HCT116 (cell line): Measurements from ENCODE around the gene CBLB. TPM values are rescaled to one million over a fixed set of nuclear protein-coding genes. Genes with fewer than 3 reads are reported as not detected.

ENCODE experiments used
- ATAC-seq: fragments of 200-7000 bp; cut with Tn5 transposase; 2 replicates; pipeline ENCODE4 v1.9.1; 2020; ENCODE audit warnings: mild to moderate bottlenecking, moderate library complexity
- BruUV-seq: library from RNA; stranded (reverse); fragments of 400-500 nt; replicated peaks from 2 replicates; lab custom pipeline; 2021; lab: Mats Ljungman, UMichigan
- CTCF ChIA-PET: fragments of 300-600 bp; sonication (Branson Sonifier 250); formaldehyde crosslinking; loops from one replicate; lab custom pipeline; 2021; ENCODE audit warnings: antibody characterized with exemption; lab: Charles Lee
- POLR2A ChIA-PET: fragments of 300-600, 350-600 bp; sonication (Branson Sonifier 250); formaldehyde crosslinking; loops from one replicate; lab custom pipeline; 2021; ENCODE audit warnings: antibody characterized with exemption; lab: Charles Lee
- RAD21 ChIA-PET, 2 experiments: fragments of 300-600 bp; sonication (Branson Sonifier 250); formaldehyde crosslinking; loops; one replicate each; lab custom pipeline; 2023; ENCODE audit warnings: low total read pairs in 2 of 2; ENCODE audit not compliant: uncharacterized antibody in 2 of 2, unreplicated experiment in 2 of 2, low non-redundant PET in 1 of 2; lab: Charles Lee
- DNase-seq: peaks from one replicate; pipeline ENCODE4 v3.0.0-alpha.2; 2010; ENCODE audit warnings: low read depth, low spot score
- H2AFZ ChIP-seq: fragments of 200-600 bp; shearing (Covaris generic), sonication (generic); 2 replicates; pipeline ENCODE4 v1.6.1; 2017; ENCODE audit warnings: low read depth, mixed run types, mixed read lengths, antibody characterized with exemption, low read length; ENCODE audit not compliant: poor library complexity, severe bottlenecking
- H3K27ac ChIP-seq: 2 replicates; pipeline ENCODE4 v1.5.1; 2012; ENCODE audit warnings: low read depth, low read length
- H3K27me3 ChIP-seq: fragments of 200-600 bp; sonication (generic); 2 replicates; pipeline ENCODE4 v1.6.1; 2016; ENCODE audit warnings: mixed run types, low read length, mixed read lengths; ENCODE audit not compliant: insufficient read depth
- H3K36me3 ChIP-seq, 2 experiments: fragments of 200-500 bp in 1 of 2; fragments of 200-600 bp in 1 of 2; sonication (Bioruptor generic) in 1 of 2; sonication (generic) in 1 of 2; 2 replicates each; pipeline versions ENCODE4 v1.5.1 to v1.6.1; 2014 to 2016; ENCODE audit warnings: low read length in 2 of 2, inconsistent platforms in 1 of 2, mixed read lengths in 1 of 2, mixed run types in 1 of 2; ENCODE audit not compliant: insufficient read depth in 2 of 2, control insufficient read depth in 1 of 2
- H3K4me1 ChIP-seq, 2 experiments: fragments of 200-600 bp in 1 of 2; sonication (generic) in 1 of 2; 2 replicates each; pipeline versions ENCODE4 v1.5.1 to v1.6.1; 2012 to 2017; ENCODE audit warnings: low read length in 2 of 2, inconsistent platforms in 1 of 2, mild to moderate bottlenecking in 1 of 2, mixed read lengths in 1 of 2, mixed run types in 1 of 2, moderate library complexity in 1 of 2; ENCODE audit not compliant: insufficient read depth in 2 of 2, control insufficient read depth in 1 of 2
- H3K4me2 ChIP-seq: fragments of 200-600 bp; sonication (generic); 2 replicates; pipeline ENCODE4 v1.6.1; 2017; ENCODE audit warnings: mixed run types, low read length, mixed read lengths
- H3K4me3 ChIP-seq, 2 experiments: fragments of 200-600 bp in 1 of 2; sonication (generic) in 1 of 2; replicated peaks in 1 of 2; 2 replicates each; pipeline ENCODE4 v1.5.1; 2011 to 2016; ENCODE audit warnings: low read length in 2 of 2, control low read depth in 1 of 2, low read depth in 1 of 2, mild to moderate bottlenecking in 1 of 2, mixed read lengths in 1 of 2, mixed run types in 1 of 2
- H3K79me2 ChIP-seq: fragments of 200-600 bp; sonication (generic); 2 replicates; pipeline ENCODE4 v1.6.1; 2017; ENCODE audit warnings: mild to moderate bottlenecking, mixed run types, low read length, moderate library complexity, mixed read lengths; ENCODE audit not compliant: insufficient read depth
- H3K9ac ChIP-seq: fragments of 200-600 bp; sonication (generic); 2 replicates; pipeline ENCODE4 v1.6.1; 2016; ENCODE audit warnings: low read length, mixed read lengths
- H3K9me2 ChIP-seq: fragments of 200-600 bp; sonication (generic), shearing (Covaris generic); 2 replicates; pipeline ENCODE4 v1.6.1; 2017; ENCODE audit warnings: mixed run types, mild to moderate bottlenecking, moderate library complexity; ENCODE audit not compliant: insufficient read depth
- H3K9me3 ChIP-seq, 2 experiments: fragments of 200-500 bp in 1 of 2; fragments of 200-600 bp in 1 of 2; sonication (Bioruptor generic) in 1 of 2; sonication (generic) in 1 of 2; 2 replicates each; pipeline ENCODE4 v1.6.1; 2014 to 2017; ENCODE audit warnings: low read length in 2 of 2, mixed read lengths in 2 of 2, inconsistent platforms in 1 of 2, low read depth in 1 of 2, mild to moderate bottlenecking in 1 of 2, mixed run types in 1 of 2, moderate library complexity in 1 of 2; ENCODE audit not compliant: control insufficient read depth in 1 of 2, insufficient read depth in 1 of 2
- H4K20me1 ChIP-seq: fragments of 200-600 bp; sonication (generic), shearing (Covaris generic); 2 replicates; pipeline ENCODE4 v1.6.1; 2017; ENCODE audit warnings: mixed run types, mild to moderate bottlenecking, moderate library complexity; ENCODE audit not compliant: insufficient read depth
- ATF3 ChIP-seq: IDR thresholded peaks from 2 replicates; pipeline ENCODE4 v1.6.1; 2012
- CBX3 ChIP-seq: IDR thresholded peaks from 2 replicates; pipeline ENCODE4 v1.6.1; 2012; ENCODE audit warnings: low read depth
- FOSL1 ChIP-seq: IDR thresholded peaks from 2 replicates; pipeline ENCODE4 v1.6.1; 2012; ENCODE audit warnings: low read depth
- POLR2A ChIP-seq: IDR thresholded peaks from 2 replicates; pipeline ENCODE4 v1.7.0; 2011; ENCODE audit warnings: borderline replicate concordance; ENCODE audit not compliant: insufficient read depth, insufficient read length; ENCODE audit errors: extremely low read depth
- RAD21 ChIP-seq: IDR thresholded peaks from 2 replicates; pipeline ENCODE4 v1.6.1; 2012; ENCODE audit warnings: low read depth, mild to moderate bottlenecking
- SP1 ChIP-seq: IDR thresholded peaks from 2 replicates; pipeline ENCODE4 v1.6.1; 2012; ENCODE audit warnings: low read depth
- ZFX ChIP-seq: fragments of 450-650 bp; IDR thresholded peaks from 2 replicates; pipeline ENCODE4 v1.6.1; 2017
- ZNF274 ChIP-seq: fragments of 200-500 bp; sonication (Bioruptor generic); IDR thresholded peaks from 2 replicates; pipeline ENCODE4 v1.6.1; 2014; ENCODE audit warnings: mild to moderate bottlenecking, low read depth, low read length, inconsistent platforms
- intact Hi-C: fragments of 100-400 bp; cut with micrococcal nuclease; formaldehyde crosslinking; loops from 2 replicates; pipeline ENCODE4 v1.10.0; 2022
- total RNA-seq: library from RNA; stranded (reverse); gene quantifications from one replicate; pipeline ENCODE4 v1.2.1, GENCODE V29; 2021; ENCODE audit not compliant: unreplicated experiment

Gene CBLB
- total RNA-seq, 1 experiment from 2014 or later: 10.4 TPM

- Histone ChIP-seq H3K36me3 (no peaks in the 10 kb centered on the region), H3K4me2 (no peak overlapping the region), H3K27ac (no peak overlapping the region), H4K20me1 (no peaks in the 10 kb centered on the region), H3K79me2 (no peaks in the 10 kb centered on the region), H3K4me3 (no peak overlapping the region), H3K9ac (no peak overlapping the region), H2AFZ (no peak overlapping the region), H3K9me3 (no peaks in the 10 kb centered on the region), H3K9me2 (0 out of 2 replicates have a peak, but pooled peaks cover 3% of the 10 kb centered on the region), H3K27me3 (no peaks in the 10 kb centered on the region), H3K4me1 (peaks cover 13% of the 10 kb centered on the region in 2 experiments)
- no peak for DNase-seq
- TF ChIP-seq ZNF274 (no peak), RAD21 (no peak), SP1 (no peak), ZFX (no peak), CBX3 (no peak), ATF3 (no peak)
- no TSS peak for BruUV-seq
- ChIA-PET POLR2A (no interaction called here), RAD21 (no interaction called here), CTCF (no interaction called here)
- ATAC-seq: no peak
- intact Hi-C loops: no loop called here
Measured at GRCh38 chr3:105615814-105616213, 253.0 kb downstream of the CBLB start.

GRCh38 chr3:105614288-105615030 lies 254.4 kb downstream of the CBLB start:
- H3K4me2 ChIP-seq: no peak overlapping the region
- CTCF ChIA-PET: no interaction called here
- H3K9me2 ChIP-seq: no peaks in the 10 kb centered on the region
- H3K27ac ChIP-seq: no peak overlapping the region
- intact Hi-C loops: no loop called here
- DNase-seq (no peak), ATAC-seq (no peak)
- no peak overlapping the region for H2AFZ ChIP-seq
- POLR2A ChIA-PET: no interaction called here
- H3K9ac ChIP-seq: no peak overlapping the region
- RAD21 ChIA-PET: no interaction called here
- H3K36me3 ChIP-seq: no peaks in the 10 kb centered on the region
- peaks cover 13% of the 10 kb centered on the region in 2 experiments for H3K4me1 ChIP-seq
- no peaks in the 10 kb centered on the region for H3K9me3 ChIP-seq
- no peak overlapping the region for H3K4me3 ChIP-seq
- H3K79me2 ChIP-seq: no peaks in the 10 kb centered on the region
- BruUV-seq: no TSS peak
- H3K27me3 ChIP-seq: no peaks in the 10 kb centered on the region
- TF ChIP-seq ZNF274: no peak
- no peak for TF ChIP-seq FOSL1
- TF ChIP-seq POLR2A: no peak
- no peaks in the 10 kb centered on the region for H4K20me1 ChIP-seq
